Vagina (tissue), 2 donors: Measurements from ENCODE around the gene CADPS. TPM values are rescaled to one million over a fixed set of nuclear protein-coding genes. Genes with fewer than 3 reads are reported as not detected.

Source experiments
- DNase-seq, 2 donors: peaks; one replicate each; pipeline ENCODE4 v3.0.0-alpha.2; 2017; ENCODE audit errors: extremely low spot score in 2 of 2
- H3K27ac ChIP-seq: fragments of 200-600 bp; sonication (generic); one replicate; pipeline ENCODE4 v1.5.1; 2019
- H3K27me3 ChIP-seq: fragments of 200-600 bp; sonication (generic); one replicate; pipeline ENCODE4 v1.5.1; 2019
- H3K36me3 ChIP-seq, 2 donors: fragments of 200-600 bp; sonication (generic); one replicate each; pipeline ENCODE4 v1.5.1; 2017 to 2019
- H3K4me1 ChIP-seq: fragments of 200-600 bp; sonication (generic); one replicate; pipeline ENCODE4 v1.5.1; 2019
- H3K4me3 ChIP-seq, 2 donors: fragments of 200-600 bp; sonication (generic); 1 replicate in 1 of 2; 2 replicates in 1 of 2; pipeline ENCODE4 v1.5.1; 2016 to 2019
- H3K9me3 ChIP-seq: fragments of 200-600 bp; sonication (generic); one replicate; pipeline ENCODE4 v1.5.1; 2019
- POLR2A ChIP-seq, 2 donors: fragments of 450-650 bp; IDR thresholded peaks; one replicate each; pipeline ENCODE4 v1.6.1; 2017; ENCODE audit warnings: antibody characterized with exemption in 2 of 2, mild to moderate bottlenecking in 2 of 2, moderate library complexity in 2 of 2
- POLR2AphosphoS5 ChIP-seq, 2 donors: sonication (generic); formaldehyde crosslinking; IDR thresholded peaks; one replicate each; pipeline ENCODE4 v1.9.0; 2017; ENCODE audit warnings: antibody characterized with exemption in 2 of 2, mild to moderate bottlenecking in 2 of 2, low read depth in 1 of 2; ENCODE audit not compliant: insufficient read depth in 1 of 2
- intact Hi-C: fragments of 100-400 bp; cut with DNase I; formaldehyde crosslinking; loops from one replicate; pipeline ENCODE4 v1.15.1; 2023
- total RNA-seq: library from RNA; depleted of rRNA; stranded (reverse); fragments of >200 nt; gene quantifications from one replicate; pipeline ENCODE4 v1.2.3, GENCODE V29; 2016
- TF ChIP-seq, protein P1 (sequence below), 3 experiments: fragments of 450-650 bp in 2 of 3; fragments of 200-600 bp in 1 of 3; sonication (generic) in 1 of 3; IDR thresholded peaks; one replicate each; pipeline ENCODE4 v1.5.1; 2017 to 2019; ENCODE audit warnings: antibody characterized with exemption in 3 of 3, mild to moderate bottlenecking in 2 of 3, moderate library complexity in 2 of 3

Gene CADPS
- total RNA-seq, 1 donor from 2014 or later, result 12.8 TPM

DNA sequence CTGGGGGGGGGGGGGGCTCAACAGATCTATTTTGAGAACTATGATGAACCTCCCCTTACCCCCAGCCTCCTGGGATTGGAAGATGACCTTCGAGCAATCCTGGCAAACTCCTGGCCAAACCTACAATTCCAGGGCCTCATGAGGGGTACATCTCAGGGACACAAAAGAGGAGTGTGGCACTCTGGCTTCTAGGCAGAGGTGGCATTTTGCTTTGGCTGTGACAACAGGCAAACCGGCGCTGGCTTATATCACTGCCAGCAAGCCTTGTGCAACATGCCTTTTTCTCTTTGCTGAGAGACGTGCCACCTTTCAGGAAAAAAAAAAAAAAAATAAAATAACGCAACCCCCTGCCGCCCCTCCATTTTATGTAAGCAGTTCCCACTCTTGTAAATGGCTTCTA, 470.1 kb downstream of the CADPS start:
- Histone ChIP-seq H3K27ac (no peak overlapping the region), H3K9me3 (no peaks in the 10 kb centered on the region), H3K27me3 (no peaks in the 10 kb centered on the region), H3K4me3 (no peak overlapping the region), H3K4me1 (no peaks in the 10 kb centered on the region), H3K36me3 (no peaks in the 10 kb centered on the region)
- no peak for DNase-seq
- intact Hi-C loops, result no loop called here
- TF ChIP-seq POLR2A (IDR thresholded peaks at IDR 0.05) (no peak), POLR2AphosphoS5 (IDR thresholded peaks at IDR 0.05; ENCODE audit: insufficient read depth in 1 of 2, low read depth in 1 of 2) (no peak)
- TF ChIP-seq, protein P1, sequence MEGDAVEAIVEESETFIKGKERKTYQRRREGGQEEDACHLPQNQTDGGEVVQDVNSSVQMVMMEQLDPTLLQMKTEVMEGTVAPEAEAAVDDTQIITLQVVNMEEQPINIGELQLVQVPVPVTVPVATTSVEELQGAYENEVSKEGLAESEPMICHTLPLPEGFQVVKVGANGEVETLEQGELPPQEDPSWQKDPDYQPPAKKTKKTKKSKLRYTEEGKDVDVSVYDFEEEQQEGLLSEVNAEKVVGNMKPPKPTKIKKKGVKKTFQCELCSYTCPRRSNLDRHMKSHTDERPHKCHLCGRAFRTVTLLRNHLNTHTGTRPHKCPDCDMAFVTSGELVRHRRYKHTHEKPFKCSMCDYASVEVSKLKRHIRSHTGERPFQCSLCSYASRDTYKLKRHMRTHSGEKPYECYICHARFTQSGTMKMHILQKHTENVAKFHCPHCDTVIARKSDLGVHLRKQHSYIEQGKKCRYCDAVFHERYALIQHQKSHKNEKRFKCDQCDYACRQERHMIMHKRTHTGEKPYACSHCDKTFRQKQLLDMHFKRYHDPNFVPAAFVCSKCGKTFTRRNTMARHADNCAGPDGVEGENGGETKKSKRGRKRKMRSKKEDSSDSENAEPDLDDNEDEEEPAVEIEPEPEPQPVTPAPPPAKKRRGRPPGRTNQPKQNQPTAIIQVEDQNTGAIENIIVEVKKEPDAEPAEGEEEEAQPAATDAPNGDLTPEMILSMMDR (IDR thresholded peaks at IDR 0.05), result no peak

DNA sequence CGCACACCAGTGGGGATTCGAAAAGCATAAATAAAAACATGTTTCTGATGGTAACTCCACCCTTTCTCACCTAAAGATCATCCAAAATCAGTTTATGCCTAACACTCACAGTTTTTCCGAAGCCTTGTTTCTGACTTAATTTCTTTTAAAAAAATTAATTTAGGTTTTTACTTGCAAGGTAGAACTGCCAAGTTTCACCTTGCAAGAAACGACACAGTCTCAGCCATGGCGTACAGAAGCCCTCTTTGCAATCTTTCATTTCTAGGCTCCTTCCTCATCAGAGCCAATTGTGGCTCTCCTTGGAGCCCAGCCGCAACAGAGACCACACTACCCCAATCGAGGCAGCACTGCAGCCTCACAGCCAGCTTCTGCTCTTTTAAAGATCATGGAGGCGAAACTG, 470.9 kb downstream of the CADPS start:
- Histone ChIP-seq H3K4me1 (no peaks in the 10 kb centered on the region), H3K27me3 (no peaks in the 10 kb centered on the region), H3K9me3 (no peaks in the 10 kb centered on the region), H3K27ac (no peak overlapping the region), H3K36me3 (no peaks in the 10 kb centered on the region), H3K4me3 (no peak overlapping the region)
- intact Hi-C loops, result no loop called here
- no peak for DNase-seq
- TF ChIP-seq, protein P1 (IDR thresholded peaks at IDR 0.05), result no peak
- no peak for TF ChIP-seq POLR2AphosphoS5 (IDR thresholded peaks at IDR 0.05; ENCODE audit: insufficient read depth in 1 of 2, low read depth in 1 of 2)
- TF ChIP-seq POLR2A (IDR thresholded peaks at IDR 0.05), result no peak

DNA sequence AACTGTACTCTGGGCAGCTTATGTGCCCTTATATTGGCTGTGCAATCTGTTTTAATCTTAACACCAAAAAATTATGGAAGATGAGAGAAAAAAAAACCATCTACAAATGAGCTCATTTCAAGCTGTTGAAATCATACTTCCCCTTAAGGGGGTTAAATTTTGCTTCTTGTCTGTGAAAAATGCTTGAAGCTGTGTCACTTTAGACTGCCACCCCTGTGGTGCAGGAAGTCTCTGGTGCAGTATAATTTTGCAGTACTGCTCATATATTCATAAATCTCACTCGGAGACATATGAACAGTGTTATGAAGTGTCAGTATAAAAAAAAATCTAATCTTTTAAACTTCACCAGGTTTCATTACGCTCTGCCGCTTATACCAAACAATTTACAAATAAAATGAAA, 471.5 kb downstream of the CADPS start:
- no peaks in the 10 kb centered on the region for H3K9me3 ChIP-seq
- no peaks in the 10 kb centered on the region for H3K36me3 ChIP-seq
- no peak for DNase-seq
- no peak for TF ChIP-seq POLR2A (IDR thresholded peaks at IDR 0.05)
- TF ChIP-seq, protein P1 (IDR thresholded peaks at IDR 0.05), result no peak
- no peak for TF ChIP-seq POLR2AphosphoS5 (IDR thresholded peaks at IDR 0.05; ENCODE audit: insufficient read depth in 1 of 2, low read depth in 1 of 2)
- H3K27me3 ChIP-seq, result no peaks in the 10 kb centered on the region
- H3K27ac ChIP-seq, result no peak overlapping the region
- no peaks in the 10 kb centered on the region for H3K4me1 ChIP-seq
- intact Hi-C loops, result no loop called here
- H3K4me3 ChIP-seq, result no peak overlapping the region

DNA sequence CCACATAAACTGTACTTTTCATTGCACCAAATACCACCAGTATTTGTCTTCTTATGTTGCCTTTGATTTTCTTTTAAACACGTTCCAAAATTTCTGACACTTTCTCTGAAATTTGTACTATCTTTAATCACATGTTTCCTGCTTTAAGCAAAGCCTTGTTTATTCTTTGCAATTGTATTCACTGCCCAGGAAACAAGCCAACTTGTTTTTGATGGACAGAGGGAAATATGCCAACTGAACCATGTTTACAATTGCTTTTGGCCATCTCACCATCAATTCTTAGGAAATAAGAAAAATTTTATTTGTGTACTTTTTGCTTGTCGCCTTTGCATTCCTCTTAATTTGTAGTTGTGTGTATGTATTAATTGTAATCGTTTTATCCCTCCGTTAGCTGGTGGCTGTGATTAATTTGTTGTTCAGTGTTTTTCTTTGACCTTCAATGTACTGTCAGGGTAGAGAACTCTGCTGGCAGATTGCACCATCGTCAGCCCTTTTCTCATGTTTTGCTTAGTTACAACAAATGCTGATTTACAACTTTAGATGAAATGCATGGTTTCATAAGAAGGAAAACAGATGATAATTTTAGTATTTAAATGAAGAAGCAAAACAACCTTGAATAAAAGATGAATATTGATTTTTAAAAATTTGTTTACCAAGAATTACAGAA, 482.5 kb downstream of the CADPS start:
- Histone ChIP-seq H3K27me3 (no peaks in the 10 kb centered on the region), H3K27ac (no peak overlapping the region), H3K9me3 (no peaks in the 10 kb centered on the region), H3K4me1 (no peaks in the 10 kb centered on the region), H3K4me3 (no peak overlapping the region), H3K36me3 (no peaks in the 10 kb centered on the region)
- intact Hi-C loops, result no loop called here
- TF ChIP-seq POLR2AphosphoS5 (IDR thresholded peaks at IDR 0.05; ENCODE audit: insufficient read depth in 1 of 2, low read depth in 1 of 2) (no peak), POLR2A (IDR thresholded peaks at IDR 0.05) (no peak)
- TF ChIP-seq, protein P1 (IDR thresholded peaks at IDR 0.05), result no peak
- DNase-seq, result no peak

DNA sequence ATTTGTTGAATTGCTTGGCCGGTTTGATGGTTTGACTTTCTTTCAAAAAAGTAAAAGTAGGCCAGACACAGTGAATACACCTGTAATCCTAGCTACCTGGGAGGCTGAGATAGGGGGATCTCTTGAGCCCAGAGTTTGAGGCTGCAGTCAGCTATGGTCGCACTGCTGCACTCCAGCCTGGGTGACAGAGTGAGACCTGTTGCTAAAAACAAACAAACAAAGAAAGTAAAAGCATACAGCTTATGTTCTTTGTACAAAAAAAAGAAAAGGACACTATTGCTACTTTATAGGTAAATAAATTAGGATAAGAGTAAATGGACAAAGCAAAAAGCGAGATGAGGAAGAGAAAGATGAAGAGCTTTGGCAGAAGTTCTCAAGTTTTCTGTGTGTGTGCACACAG, 488.0 kb downstream of the CADPS start:
- H3K36me3 ChIP-seq, result no peaks in the 10 kb centered on the region

More for the DNA sequence above, 488.0 kb downstream of the CADPS start:
- DNase-seq, result no peak
- Histone ChIP-seq H3K9me3 (no peaks in the 10 kb centered on the region), H3K4me3 (no peak overlapping the region), H3K27ac (no peak overlapping the region), H3K4me1 (no peaks in the 10 kb centered on the region), H3K27me3 (no peaks in the 10 kb centered on the region)
- TF ChIP-seq POLR2AphosphoS5 (IDR thresholded peaks at IDR 0.05; ENCODE audit: insufficient read depth in 1 of 2, low read depth in 1 of 2) (no peak), POLR2A (IDR thresholded peaks at IDR 0.05) (no peak)
- TF ChIP-seq, protein P1 (IDR thresholded peaks at IDR 0.05), result no peak
- intact Hi-C loops, result no loop called here
